ENCODE measurements around the gene SPAG16.
A peak's percentile ranks its signal among the peaks of the same experiment; 100 is the strongest.

The SPAG16 gene

DNA sequence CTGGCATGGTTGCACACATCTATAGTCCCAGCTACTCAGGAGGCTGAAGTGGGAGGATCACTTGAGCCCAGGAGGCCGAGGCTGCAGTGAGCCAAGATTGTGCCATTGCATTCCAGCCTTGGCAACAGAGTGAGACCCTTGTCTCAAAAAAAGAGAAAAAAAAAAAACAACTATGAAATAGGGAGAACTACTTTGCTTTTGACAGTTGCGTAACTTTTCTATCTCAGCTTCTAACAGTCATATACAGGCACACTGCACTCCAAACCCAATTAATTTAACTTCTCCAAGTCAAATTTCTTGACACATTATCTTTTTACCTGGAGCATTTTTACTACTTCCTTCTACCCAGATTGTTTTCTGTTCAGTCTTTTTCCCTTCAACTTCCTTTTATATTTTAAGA lies 1102.5 kb downstream of the SPAG16 start:
- TF ChIP-seq, protein P1, sequence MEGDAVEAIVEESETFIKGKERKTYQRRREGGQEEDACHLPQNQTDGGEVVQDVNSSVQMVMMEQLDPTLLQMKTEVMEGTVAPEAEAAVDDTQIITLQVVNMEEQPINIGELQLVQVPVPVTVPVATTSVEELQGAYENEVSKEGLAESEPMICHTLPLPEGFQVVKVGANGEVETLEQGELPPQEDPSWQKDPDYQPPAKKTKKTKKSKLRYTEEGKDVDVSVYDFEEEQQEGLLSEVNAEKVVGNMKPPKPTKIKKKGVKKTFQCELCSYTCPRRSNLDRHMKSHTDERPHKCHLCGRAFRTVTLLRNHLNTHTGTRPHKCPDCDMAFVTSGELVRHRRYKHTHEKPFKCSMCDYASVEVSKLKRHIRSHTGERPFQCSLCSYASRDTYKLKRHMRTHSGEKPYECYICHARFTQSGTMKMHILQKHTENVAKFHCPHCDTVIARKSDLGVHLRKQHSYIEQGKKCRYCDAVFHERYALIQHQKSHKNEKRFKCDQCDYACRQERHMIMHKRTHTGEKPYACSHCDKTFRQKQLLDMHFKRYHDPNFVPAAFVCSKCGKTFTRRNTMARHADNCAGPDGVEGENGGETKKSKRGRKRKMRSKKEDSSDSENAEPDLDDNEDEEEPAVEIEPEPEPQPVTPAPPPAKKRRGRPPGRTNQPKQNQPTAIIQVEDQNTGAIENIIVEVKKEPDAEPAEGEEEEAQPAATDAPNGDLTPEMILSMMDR (IDR thresholded peaks at IDR 0.05; ENCODE audit: low read depth, low read length): no peak
- no peak for DNase-seq (ENCODE audit: extremely low read depth, low read depth)

DNA sequence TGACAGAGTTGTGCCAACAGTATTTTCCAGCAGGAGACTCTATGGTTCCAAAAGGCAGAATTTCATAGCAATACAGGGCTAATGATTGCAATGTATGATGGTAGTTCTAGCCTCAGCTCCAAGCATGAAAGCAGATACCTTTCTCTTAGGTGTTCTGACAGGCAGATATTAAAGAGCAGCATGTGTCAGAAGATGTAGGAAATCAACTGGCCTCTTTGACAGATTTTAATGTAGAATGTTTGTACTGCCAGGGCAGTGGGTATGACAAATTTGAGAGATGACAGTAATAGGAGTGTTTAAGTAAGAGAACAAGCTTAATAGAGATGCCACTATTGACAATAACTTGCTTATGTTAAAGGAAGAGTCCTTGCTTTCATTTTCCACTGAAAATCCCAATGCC lies 1105.1 kb downstream of the SPAG16 start:
- TF ChIP-seq, protein P1 (IDR thresholded peaks at IDR 0.05; ENCODE audit: low read depth, low read length): no peak
- DNase-seq (ENCODE audit: extremely low read depth, low read depth): no peak

DNA sequence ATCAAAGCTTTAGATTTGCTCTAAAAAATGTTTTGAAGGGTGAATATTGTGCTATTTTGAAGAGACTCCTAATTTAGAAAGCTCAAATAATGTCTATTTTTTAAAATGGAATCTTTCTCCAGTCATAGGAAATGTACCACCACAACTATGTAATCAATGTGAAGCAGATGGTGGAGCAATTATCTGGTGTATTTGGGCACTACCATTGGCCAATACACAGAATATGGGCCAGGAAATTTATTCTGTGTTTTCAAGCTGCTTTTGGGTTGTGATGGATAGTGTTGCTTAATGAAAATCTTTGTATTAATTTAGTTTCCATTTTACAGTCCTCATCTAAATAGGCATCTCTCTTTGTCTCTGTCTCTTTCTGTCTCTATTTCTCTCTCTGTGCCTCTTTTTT lies 1109.5 kb downstream of the SPAG16 start:
- TF ChIP-seq, protein P1 (IDR thresholded peaks at IDR 0.05; ENCODE audit: low read depth, low read length): no peak
- DNase-seq (ENCODE audit: extremely low read depth, low read depth): no peak

DNA sequence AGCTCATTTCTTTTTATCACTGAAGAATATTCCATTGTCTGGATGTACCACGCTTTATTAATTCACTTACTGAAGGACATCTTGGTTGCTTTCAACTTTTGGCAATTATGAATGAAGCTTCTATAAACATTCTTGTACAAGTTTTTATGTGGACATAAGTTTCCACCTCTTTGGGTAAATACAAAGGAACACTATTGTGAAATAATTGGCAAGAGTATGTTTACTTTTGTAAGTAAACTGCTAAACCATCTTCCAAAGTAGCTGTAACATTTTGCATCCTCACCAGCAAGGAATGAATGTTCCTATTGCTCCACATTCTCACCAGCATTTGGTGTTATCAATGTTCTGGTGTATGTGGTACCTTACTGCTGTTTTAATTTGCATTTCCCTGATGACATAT lies 1110.8 kb downstream of the SPAG16 start:
- TF ChIP-seq, protein P1 (IDR thresholded peaks at IDR 0.05; ENCODE audit: low read depth, low read length): no peak
- no peak for DNase-seq (ENCODE audit: extremely low read depth, low read depth)

DNA sequence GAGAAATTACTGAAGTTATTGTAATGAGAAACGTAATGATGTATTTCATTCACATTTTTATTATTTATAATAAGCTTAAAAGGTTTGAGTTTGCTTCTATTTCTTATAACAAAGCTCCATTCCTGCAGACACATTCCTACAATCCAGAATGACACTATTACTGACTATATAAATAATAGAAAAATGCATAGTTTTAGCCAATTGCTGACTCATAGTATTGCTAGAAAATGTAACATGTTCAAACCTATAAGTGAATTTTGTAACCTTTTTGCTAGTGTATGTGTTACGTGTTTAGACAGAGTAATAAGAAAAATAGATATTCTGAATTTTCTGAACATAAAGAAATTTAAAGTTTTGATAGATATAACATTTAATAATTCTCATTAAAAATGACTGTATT lies 1117.3 kb downstream of the SPAG16 start:
- no peak for DNase-seq (ENCODE audit: extremely low read depth, low read depth)
- TF ChIP-seq, protein P1 (IDR thresholded peaks at IDR 0.05; ENCODE audit: low read depth, low read length): no peak

DNA sequence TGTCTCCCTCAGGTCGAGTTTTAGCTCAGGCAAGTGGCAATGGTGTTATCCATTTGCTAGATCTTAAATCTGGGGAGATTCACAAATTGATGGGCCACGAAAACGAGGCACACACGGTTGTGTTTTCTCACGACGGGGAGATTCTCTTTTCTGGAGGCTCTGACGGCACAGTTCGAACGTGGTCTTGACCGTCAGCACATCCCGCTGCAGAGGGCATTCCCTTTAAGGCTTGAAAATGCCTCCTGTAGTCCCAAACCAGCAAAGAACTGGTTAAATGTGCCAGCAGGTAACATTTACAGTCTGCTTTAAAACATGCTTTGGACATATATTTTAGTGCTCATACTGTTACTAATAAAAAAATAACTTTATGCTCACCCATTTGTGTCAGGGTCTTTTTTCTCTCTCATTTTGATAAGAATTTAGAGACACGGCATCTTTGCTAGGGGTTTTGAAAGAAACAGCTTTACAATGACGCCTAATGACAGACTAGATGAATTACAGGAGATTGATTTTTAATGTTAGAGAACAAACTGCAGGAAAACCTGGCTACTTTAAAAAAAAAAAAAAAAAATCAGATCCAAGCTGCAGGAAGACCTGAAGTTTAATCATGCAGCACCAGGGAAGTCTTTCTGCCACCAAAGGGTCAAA lies 1126.0 kb downstream of the SPAG16 start:
- TF ChIP-seq, protein P1 (IDR thresholded peaks at IDR 0.05; ENCODE audit: low read depth, low read length): peak; percentile 6
- no peak for DNase-seq (ENCODE audit: extremely low read depth, low read depth)

DNA sequence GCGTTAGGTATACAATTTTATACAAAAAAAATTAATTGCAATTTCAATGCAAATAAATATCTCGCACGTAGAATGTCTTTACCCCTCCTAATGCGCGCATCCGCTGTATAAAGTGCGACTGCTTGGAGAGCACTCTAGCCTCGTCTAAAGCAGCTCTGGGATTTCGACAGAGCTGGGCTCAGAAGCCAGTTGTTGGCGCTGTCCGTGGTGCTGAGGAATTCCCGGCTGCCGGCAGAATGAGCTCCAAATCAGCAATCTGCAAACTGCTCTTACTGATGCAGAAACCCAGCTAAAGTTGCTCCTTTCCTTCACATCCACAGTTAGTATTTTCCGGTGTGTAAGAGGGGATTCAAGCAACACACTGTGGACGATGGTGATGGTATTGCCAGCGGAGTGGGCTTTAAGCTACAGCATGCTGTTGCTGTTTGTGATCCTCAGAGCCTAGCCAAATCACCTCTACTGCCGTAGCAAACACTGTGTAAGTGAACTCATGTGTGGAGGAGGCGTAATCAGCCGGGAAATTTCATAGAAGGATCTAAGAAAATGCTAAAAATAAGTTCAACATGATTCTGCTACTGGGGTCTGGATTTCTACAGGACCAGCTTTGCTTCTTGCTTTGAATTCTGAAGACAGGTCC lies 1126.8 kb downstream of the SPAG16 start, which contains the start of gene VWC2L:
Gene VWC2L, plus strand, starts transcription at position 137 of the 637 bp plus-strand sequence. CDS start 3,140 bp downstream, outside the sequence.
- DNase-seq (ENCODE audit: extremely low read depth, low read depth): peak; percentile 54
- TF ChIP-seq, protein P1 (IDR thresholded peaks at IDR 0.05; ENCODE audit: low read depth, low read length): no peak

Data from AG09319 (cell line).